ENCODE results near the gene IQCK.

The IQCK gene

DNA sequence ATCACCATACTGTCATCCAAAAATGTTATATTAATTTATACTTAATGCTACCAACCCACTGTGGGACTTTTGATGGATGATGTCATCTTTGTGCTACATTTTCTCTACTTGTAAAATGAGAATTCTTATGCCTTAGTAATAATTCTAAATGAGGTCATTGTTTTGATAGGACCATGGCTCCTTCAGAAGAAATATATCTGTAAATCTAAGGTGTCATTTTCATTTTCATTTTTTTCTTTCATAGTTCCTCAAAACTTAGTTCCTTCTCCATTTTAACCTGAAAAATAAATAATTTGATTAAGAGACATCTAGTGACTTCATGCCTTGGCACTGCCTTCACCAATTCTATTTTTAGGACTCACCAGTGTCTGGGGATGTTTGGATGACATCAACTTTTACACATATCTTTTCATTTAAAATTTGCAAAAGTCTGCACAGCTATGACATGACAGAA is 117.9 kb downstream of the IQCK start:
- DNase-seq (ENCODE audit: low read depth, low spot score): no peak

DNA sequence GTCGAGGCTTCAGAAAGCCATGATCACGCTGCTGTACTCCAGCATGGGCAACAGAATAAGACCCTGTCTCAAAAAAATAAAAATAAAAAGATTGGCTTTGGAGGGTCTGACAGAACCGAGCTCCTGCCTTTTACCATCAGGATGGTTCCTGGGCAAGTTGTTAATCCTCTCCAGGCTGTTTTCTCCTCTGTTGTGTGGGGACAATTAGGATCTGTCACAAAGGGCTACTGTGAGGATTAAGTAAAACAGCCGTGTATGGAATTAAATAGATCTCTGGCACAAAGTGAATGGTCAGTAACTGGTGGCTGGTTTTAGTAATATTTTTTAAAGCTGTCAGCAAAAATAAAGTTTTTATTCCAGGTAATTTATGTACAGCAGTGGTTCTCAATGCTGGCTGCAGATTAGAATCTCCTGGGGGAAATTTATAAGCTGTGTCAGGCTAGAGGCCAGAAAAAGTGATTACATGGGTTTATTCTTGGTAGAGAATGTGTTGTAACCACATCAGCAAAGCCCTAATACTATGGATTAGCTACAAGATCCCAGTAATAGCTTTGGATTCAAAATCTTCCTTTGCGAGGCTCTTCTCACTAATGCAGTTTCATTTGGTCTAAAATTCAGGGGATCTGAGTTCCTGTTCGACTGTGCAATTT is 119.4 kb downstream of the IQCK start:
- DNase-seq (ENCODE audit: low read depth, low spot score): no peak

DNA sequence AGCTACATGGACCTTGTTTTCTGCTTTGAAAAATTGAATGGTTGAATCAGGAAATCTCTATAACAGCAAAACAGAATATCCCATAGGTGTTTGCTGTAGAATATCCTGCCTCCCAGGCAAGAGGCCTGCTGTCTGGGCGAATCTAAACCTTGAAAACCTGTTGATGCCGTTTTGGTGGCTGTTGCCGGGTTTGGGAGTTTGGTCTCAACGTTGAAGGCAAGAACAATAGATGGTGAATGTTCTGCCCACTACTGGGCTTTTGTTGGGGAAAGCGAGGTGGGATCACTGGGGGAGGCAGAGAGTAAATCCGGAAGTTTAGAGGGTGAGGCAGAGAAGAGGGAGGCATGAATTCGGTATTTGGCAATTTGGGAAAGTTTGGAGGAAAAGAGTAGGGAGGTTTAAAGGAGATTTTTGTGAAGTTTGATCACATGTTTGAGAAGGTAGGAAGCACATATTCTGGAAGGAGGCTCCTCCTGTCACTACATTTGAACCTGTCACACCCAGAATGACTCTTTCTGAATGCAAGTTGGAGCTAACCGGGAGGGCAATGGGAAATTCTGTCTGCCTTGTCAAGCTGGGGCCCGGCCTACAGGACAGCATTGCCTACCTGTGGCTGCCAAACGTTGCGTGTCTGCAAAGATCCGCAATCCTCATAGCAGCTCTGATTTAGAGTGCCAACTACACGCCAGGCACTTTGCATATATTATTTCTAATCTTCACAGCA is 120.1 kb downstream of the IQCK start:
- no peak for DNase-seq (ENCODE audit: low read depth, low spot score)

DNA sequence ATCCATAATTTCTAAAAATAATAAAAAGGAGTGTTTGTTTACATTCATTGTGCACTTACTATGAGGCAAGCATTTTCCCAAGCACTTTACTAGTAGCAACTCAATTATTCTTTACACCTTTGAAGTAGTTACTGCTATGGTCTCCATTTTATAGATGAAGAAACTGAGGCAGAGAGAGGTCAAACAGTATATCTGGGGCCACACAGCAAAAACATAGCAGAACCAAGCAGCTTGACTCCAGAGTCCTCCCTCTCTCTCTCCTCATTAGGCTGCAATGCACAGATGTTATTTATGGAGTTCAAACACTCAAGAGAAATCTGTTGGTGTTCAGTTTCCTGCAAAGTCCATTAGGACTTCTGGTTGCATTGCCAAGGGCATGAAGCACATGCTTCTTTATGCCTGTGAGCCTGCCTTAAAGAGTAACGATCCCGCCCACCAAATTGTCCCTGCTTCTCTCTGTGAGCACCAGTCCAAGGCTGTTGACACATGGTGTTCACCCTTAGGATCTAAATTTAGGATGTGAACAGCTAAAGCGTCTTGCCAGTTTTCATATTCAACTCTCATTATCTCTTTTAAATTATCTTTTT is 122.5 kb downstream of the IQCK start:
- DNase-seq (ENCODE audit: low read depth, low spot score): no peak

DNA sequence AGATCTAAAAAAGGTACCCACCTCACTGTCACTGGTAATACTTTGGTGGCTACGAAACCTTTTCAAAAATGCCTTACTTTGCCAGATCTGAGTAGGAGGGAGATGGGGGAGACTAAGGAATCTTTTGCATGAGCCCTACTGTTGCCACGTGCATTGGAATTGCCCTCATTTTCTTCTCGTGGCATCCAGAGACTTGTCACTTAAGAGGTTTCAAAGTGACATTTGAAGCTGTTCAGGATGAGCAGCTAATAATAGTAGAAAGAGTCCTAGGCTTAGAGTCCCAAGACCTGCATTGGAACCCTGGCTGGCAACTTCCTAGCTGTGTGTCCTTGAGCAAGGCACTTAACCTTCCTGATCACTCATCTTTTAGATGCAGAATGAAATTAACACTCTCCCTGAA is 123.1 kb downstream of the IQCK start:
- DNase-seq (ENCODE audit: low read depth, low spot score): no peak

DNA sequence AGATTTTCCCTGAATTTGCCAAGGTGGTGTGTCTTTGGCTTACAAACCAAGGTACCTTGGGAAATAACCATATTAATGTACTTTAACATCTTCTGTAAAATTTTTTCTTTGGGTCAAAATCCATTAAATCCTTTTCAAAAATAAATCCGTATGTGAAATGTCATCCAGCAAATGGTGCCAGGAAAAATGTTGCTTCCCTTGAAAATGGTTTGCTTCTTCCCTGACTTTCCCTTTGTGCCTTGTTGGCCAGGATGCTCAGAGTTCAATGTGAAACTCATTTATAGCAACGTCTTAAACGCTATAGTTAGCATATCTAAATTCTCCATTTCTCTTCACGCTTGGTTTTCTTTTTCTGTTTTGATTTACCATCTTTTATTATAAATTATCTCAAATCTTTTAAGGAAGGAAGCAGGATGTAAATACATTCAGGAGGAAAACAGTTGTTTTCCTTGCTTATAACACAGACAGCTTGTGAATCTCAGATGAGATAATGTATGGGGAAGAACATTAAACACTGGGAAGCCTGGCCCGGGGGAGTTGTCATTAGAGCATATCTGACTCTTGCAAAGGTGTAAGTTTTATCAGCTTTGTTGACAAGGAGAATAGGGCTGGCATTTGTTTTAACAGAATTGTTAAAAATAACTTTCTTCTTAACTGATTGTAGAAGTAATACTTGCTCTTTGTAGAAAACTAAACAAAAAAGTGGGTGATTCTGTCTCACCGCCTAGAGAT is 124.5 kb downstream of the IQCK start:
- no peak for DNase-seq (ENCODE audit: low read depth, low spot score)

DNA sequence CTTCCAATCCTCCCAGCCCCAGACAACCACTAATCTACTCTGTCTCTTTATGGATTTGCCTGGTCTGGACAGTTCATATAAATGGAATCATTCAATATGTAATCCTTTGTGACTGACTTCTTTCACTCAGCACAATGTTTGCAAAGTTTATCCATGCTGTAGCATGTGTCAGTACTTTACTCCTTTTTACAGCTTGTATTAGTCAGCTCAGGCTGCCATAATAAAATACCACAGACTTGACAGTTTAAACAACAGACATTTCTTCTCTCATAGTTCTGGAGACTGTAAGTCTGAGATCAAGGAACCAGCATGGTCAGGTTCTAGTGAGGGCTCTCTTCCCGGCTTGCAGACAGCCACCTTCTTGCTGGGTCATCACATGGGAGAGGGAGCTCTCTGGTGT is 125.3 kb downstream of the IQCK start:
- no peak for DNase-seq (ENCODE audit: low read depth, low spot score)

DNA sequence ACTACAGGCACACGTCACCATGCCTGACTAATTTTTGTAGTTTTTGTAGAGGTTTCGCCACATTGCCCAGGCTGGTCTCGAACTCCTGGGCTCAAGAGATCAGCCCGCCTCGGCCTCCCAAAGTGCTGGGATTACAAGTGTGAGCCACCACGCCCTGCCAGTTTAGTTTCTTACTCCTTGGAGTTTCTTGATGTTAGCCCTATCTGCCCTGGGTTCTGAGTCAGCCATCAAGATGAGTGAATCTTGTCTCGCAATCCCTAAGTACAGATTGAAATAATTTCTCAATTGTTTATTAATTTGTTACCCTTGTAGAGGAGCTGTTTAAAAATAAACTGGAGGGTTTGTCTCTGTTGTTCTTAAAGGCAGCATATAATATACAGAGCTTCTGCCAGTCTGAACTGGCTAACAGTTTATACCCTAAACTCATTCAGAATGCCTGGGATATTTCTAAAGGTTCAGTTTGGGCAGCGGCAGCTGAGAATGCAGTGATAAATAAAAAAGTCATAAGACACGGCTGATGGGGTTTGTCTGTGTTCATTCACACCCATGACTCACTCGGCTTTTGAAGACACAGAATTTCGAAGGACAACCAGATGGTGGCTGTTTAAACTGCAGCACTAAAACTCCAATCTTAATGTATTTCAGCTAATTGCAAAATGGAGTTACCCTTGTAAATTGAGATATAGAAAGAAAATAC is 127.0 kb downstream of the IQCK start:
- DNase-seq (ENCODE audit: low read depth, low spot score): no peak

DNA sequence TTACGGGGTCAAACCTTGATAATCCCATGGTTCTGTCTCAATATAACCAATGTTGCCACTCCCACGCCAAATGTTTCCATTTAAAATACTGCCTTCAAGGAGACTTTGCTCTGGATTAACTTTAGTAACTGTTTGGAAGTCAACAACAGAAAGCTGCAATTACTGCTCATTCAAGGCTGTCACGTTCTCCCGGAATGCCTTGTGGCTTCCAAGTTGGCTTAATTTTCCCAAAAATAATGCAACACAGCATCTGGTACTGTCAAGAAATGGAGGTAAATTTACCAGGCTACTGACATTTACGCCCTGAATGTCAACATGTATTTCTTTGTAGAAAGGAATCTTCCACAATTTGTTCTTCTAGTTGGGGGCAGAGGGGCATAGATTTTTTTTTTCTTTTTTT is 128.4 kb downstream of the IQCK start:
- no peak for DNase-seq (ENCODE audit: low read depth, low spot score)

DNA sequence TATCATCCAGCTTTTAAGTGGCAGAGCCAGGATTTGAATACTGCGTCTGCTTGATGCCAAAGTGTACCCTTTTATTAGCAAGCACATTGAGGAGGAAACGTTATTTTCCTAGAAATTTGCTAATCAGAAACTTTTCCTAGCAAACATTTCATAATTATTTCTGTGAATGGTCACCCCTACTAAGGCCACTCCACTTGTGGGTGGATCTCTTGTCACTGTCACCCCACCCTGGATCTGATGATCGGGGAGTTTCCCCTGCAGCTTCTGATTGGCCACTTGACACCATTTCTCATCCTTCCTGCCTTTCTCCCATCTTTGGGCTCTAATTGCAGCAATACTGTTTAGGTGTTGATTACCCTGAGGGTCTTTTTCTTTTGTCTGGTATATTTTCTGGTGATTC is 130.7 kb downstream of the IQCK start:
- DNase-seq (ENCODE audit: low read depth, low spot score): no peak

DNA sequence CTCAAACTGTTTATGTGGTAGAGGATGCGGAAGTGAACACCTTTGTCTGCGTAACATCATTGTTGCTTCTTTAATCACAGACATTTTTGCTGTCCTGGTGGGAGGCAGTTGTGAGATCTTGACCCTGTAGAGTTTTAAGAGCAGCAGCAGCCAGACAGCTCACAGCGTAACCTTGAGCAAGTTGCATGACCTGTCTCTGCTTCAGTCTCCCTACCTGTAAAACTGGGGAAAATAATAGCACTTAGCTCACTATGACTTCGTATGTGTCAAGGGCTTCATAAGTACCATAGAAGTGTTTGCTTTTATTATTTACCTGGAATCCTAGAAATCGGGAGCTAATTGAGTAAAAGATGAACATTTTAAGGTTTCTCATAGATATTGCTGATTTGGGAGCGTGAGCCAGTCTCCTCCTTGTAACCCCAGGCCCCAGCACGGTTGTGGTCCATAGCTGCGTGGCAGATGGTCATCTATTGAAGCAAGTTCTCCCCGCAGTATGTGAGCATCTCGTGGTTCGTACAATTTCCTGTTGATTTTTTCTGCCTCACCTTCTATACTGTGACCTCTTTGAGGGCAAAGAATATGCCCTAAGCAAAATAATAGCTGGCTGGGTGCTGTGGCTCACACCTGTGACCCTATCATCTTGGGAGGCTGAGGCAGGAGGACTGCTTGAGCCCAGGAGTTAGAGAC is 132.2 kb downstream of the IQCK start:
- no peak for DNase-seq (ENCODE audit: low read depth, low spot score)

DNA sequence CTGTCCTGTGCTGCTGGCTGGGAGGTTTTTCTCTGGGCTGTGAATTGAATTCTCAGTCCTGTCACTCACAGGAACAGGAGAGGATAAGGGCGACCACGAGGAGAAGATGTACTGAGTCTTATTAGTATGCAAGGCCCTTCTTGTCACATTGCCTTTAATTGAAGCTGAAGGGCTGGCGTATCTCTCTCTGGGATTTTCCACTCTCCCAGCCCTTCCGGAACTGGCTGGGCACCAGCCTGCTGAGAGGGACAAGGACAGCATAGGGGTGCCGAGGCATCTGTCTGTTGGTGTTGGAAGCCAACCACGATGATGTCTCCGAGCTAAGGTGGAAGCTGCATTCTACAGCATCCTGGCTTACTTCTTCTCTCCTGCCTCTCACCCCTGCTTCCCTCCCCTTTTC is 133.4 kb downstream of the IQCK start:
- DNase-seq (ENCODE audit: low read depth, low spot score): no peak

DNA sequence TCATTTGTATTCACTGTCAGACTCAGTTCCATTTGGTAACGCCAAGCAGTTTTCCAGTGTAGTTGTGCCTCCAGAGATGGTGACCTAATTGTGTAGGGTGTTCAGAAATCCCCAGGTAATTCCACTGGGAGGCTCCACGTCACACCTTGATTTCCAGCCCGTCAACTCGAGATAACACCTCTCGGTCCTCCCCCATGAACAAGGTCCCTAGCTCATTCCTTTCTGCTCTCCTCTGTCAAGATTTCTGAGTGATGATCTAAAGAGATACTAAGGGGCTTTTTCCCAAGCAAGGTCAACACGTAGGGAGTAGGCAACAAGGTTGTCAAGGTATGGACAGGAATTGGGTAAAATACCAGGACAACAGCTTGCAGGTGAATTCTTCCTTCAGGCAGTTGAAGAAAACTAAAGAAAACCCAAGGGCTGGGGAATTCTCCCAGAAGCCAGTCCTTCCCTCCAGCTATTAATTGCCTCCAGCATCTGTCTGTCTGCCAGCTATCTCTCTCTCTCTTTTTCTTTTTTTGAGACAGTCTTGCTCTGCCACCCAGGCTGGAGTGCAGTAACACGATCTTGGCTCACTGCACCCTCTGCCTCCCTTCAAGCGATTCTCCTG is 135.2 kb downstream of the IQCK start:
- no peak for DNase-seq (ENCODE audit: low read depth, low spot score)

DNA sequence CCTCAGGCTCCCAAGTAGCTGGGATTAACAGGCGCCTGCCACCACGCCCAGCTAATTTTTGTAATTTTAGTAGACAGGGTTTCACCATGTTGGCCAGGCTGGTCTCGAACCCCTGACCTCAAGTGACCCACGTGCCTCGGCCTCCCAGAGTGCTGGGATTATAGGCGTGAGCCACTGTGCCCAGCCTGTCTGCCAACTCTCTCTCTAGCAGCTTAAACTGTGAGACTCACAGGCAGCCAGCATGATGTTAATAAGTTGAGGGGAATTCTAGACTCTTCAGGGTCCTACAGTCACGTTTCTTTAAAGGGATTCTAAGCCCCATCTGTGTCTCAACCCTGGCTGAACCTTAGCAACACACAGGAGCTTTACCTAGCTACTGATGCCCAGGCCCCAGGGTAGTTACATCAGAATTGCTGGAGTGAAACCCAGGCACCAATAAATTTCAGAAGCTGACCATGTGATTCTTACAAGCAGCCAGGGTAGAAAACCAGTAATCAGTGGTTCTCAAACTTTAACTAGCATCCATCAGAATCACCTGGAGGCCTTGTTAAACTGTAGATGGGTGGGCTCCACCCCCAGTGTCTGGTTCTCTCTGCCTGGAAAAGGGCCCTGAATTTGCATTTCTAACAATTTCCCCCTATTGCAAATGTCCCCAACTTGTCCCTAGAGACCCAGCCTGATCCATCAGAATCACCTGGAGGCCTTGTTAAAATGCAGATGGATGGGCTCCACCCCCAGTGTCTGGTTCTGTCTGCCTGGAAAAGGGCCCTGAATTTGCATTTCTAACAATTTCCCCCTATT is 135.9 kb downstream of the IQCK start:
- no peak for DNase-seq (ENCODE audit: low read depth, low spot score)

DNA sequence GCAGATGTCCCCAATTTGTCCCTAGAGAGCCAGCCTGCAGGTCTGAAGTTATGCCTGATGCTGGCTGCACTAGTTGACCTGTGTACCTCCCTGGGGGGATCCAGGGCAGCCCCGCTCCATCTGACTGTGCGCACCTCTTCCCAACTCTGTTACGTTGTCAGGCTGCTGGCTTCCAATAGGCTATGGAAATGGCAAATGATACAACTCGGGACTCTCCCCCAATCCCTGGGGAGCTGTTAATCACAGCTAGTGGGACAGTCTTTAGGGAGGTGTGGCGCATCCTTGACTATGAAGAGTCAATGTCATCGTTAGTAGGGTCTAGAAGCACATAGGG is 136.4 kb downstream of the IQCK start:
- no peak for DNase-seq (ENCODE audit: low read depth, low spot score)

DNA sequence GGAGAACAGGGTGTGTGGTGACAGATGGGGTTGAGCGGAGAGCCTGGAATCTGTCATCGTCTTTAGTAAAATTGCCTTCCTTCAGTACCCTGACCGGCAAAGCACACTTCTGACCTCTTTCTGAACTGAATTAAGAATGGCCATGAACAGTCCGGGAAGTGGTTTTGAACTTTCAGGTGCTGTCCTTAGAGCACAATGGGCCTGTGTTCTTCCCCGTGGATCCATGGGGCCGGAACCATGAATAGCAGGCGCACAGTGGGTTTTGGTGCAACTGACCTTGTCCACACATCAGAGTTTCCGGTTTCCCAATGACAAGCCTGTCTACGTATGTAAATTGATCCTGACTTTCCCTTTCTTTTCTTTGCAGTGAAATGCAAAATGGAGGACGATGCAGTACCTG is 138.0 kb downstream of the IQCK start:
- no peak for DNase-seq (ENCODE audit: low read depth, low spot score)

DNA sequence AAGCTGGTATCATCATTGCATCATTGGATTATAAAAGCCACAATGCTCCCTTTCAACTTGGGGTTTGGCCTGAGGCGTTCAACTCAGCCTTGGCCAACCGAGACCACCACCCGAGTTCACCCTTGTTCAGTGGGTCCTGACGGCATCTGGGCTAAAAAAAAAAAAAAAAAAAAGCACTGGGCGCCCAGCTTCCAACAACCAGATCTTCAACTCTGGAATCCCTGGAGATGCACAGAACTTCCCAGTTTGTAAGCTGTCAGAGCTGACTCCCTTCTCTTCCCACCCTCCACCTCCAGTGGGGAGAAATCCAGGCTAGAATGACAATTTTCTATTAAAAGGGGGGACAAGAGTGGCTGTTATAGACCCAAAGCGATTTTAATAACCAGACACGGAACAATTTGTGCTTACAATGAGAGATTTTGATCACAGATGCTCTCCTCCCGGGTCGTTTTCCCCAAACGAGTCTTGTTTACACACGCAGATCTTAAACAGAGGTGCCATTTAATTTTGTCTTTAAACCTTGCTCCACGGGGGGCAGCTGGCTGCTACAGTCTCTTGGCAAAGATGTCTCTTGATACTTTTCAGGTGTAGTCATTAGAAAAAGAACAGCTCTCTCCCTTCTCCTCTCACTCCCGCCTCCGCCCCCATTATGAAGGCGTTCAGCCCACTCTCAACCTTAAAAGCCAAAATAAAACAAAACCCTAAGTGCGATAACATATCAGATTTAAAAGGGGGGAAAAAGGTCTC is 139.7 kb downstream of the IQCK start:
- DNase-seq (ENCODE audit: low read depth, low spot score): no peak

DNA sequence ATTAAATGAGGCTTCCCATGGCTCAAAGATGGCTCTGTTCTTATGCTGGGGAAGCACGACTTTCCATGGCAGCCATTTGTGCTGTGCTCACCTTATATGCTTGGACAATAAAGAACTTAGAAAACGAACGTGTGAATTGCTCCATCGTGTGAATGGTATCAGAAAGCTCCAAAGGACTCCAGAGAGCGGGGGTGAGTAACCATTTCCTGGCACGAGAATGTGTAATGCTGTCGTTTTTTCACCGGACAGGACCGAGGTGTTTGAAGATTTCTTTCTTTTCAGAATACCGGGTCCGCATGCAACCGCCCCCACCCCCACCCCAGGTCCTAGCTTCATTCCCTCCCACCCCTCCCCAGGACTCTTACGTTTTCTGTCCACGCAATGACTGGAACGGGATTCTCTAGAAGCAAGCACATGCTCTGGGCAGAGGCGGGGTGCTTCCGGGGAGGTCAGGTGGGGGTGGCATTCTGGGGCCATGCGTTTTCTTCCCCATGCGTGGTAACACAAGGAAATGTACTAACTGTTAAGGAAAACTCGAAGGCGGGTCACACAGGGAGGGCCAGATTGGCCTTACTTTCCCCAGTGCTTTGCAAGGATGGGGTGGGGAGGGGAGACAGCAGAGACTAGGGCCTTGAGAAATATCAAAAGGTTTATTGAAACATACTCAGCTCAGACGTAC is 140.4 kb downstream of the IQCK start:
- DNase-seq (ENCODE audit: low read depth, low spot score): no peak

DNA sequence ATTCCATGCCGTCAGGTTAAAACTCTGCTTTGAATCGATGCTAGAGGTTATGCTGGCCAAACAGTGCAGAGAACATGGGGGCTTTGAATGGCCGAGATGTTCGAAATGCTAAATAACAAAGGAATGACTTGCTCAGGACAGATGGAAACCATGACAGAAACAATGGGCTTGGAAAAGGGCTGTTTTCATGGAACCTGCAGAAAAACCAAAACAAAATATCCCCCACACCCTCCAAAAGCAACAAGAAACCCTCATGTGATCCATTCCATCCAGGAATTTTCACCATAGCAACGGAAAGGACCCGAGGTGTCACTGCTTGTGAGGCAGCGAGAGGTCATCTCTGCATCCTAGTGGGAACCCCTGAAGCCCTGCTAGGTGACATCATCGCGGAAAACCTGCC is 141.1 kb downstream of the IQCK start:
- DNase-seq (ENCODE audit: low read depth, low spot score): no peak
